HK-2 (cell line): ENCODE measurements around the gene NCBP1.
A peak's percentile ranks its signal among the peaks of the same experiment; 100 is the strongest.

Source experiments
- DNase-seq: peaks from one replicate; pipeline ENCODE4 v3.0.0-alpha.2; 2018; ENCODE audit not compliant: unreplicated experiment

Gene NCBP1

GRCh38 chr9:97623946-97624345 is 9.7 kb upstream of the NCBP1 start:
- DNase-seq, result no peak

- DNase-seq, result no peak
Observed at GRCh38 chr9:97625620-97626019, 8.0 kb upstream of the NCBP1 start.

GRCh38 chr9:97627624-97628023 is 6.0 kb upstream of the NCBP1 start:
- DNase-seq, result no peak

- no peak for DNase-seq
Observed at GRCh38 chr9:97628668-97629067, 5.0 kb upstream of the NCBP1 start.

GRCh38 chr9:97629156-97629555 is 4.5 kb upstream of the NCBP1 start:
- no peak for DNase-seq

- no peak for DNase-seq
Observed at GRCh38 chr9:97630591-97630990, 3.0 kb upstream of the NCBP1 start.

- peak; percentile 43 for DNase-seq
Observed at GRCh38 chr9:97632248-97632984, 1.2 kb upstream of the NCBP1 start.

GRCh38 chr9:97633859-97634490 is 354 bp downstream of the NCBP1 start:
- no peak for DNase-seq

- no peak for DNase-seq
Observed at GRCh38 chr9:97635026-97635425, 1.4 kb downstream of the NCBP1 start.

- DNase-seq, result no peak
Observed at GRCh38 chr9:97636903-97637302, 3.3 kb downstream of the NCBP1 start.

- DNase-seq, result no peak
Observed at GRCh38 chr9:97638666-97639065, 5.0 kb downstream of the NCBP1 start.

GRCh38 chr9:97640325-97640724 is 6.7 kb downstream of the NCBP1 start:
- no peak for DNase-seq

GRCh38 chr9:97645720-97646119 is 12.1 kb downstream of the NCBP1 start:
- no peak for DNase-seq

GRCh38 chr9:97647996-97648395 is 14.4 kb downstream of the NCBP1 start:
- no peak for DNase-seq

- DNase-seq, result no peak
Observed at GRCh38 chr9:97651646-97652045, 18.0 kb downstream of the NCBP1 start.

GRCh38 chr9:97658707-97659106 is 25.1 kb downstream of the NCBP1 start:
- DNase-seq, result no peak

- no peak for DNase-seq
Observed at GRCh38 chr9:97659771-97660170, 26.1 kb downstream of the NCBP1 start.

- no peak for DNase-seq
Observed at GRCh38 chr9:97660340-97660739, 26.7 kb downstream of the NCBP1 start.

GRCh38 chr9:97660847-97661246 is 27.2 kb downstream of the NCBP1 start:
- no peak for DNase-seq

GRCh38 chr9:97665742-97666141 is 32.1 kb downstream of the NCBP1 start:
- DNase-seq, result no peak

- DNase-seq, result no peak
Observed at GRCh38 chr9:97666907-97667686, 33.5 kb downstream of the NCBP1 start.

- no peak for DNase-seq
Observed at GRCh38 chr9:97668485-97668884, 34.9 kb downstream of the NCBP1 start.

GRCh38 chr9:97670586-97670985 is 37.0 kb downstream of the NCBP1 start:
- no peak for DNase-seq
